ENCODE data around the gene FAM110D.

Gene FAM110D

DNA sequence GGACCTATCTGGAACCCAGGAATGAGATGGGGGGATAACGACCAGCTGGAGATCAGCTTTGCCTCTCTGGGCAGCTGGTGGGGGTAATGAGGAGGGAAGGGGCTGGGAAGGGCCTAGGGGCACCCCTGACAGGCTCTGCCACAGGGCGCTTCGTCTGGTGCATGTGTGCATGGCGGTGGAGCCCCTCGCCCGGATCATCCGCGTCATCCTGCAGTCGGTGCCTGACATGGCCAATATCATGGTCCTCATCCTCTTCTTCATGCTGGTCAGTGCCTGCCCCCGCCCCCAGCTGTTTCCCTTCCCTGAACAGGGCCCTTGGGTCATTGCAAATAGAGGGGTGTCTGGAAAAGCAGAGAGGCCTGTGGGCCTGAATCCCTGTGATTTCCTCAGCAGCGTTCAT, 38.9 kb downstream of the FAM110D start:
- no peak for DNase-seq (ENCODE audit: low read depth, low spot score)
- TF ChIP-seq, protein P1, sequence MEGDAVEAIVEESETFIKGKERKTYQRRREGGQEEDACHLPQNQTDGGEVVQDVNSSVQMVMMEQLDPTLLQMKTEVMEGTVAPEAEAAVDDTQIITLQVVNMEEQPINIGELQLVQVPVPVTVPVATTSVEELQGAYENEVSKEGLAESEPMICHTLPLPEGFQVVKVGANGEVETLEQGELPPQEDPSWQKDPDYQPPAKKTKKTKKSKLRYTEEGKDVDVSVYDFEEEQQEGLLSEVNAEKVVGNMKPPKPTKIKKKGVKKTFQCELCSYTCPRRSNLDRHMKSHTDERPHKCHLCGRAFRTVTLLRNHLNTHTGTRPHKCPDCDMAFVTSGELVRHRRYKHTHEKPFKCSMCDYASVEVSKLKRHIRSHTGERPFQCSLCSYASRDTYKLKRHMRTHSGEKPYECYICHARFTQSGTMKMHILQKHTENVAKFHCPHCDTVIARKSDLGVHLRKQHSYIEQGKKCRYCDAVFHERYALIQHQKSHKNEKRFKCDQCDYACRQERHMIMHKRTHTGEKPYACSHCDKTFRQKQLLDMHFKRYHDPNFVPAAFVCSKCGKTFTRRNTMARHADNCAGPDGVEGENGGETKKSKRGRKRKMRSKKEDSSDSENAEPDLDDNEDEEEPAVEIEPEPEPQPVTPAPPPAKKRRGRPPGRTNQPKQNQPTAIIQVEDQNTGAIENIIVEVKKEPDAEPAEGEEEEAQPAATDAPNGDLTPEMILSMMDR (IDR thresholded peaks at IDR 0.05; ENCODE audit: low read depth, low read length), result no peak
- in situ Hi-C loops (cut with HindIII; ENCODE audit: low sequenced_read_pairs), result no loop called here
- H3K4me3 ChIP-seq (ENCODE audit: low read depth, low read length), result no peak overlapping the region

DNA sequence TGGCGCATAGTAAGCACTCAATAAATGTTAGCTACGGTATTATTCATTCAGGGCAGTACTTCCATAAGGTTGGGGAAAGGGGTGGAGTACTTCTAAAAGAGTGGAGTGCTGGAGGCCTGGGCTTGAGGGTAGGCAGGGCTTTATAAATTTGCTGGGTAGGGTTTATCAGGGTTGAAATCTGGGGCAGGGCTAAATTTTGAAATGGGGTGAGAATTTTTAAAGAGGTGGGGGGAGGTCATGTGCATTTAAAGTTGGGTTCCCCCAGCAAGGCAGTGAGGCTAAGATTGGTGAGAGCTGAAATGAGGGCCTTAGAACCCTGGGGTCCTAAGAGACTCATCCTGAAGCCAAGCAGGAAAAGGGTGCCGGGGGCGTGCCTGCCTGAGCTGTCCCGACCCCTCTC, 41.5 kb downstream of the FAM110D start:
- in situ Hi-C loops (cut with HindIII; ENCODE audit: low sequenced_read_pairs), result no loop called here
- DNase-seq (ENCODE audit: low read depth, low spot score), result no peak
- TF ChIP-seq, protein P1 (IDR thresholded peaks at IDR 0.05; ENCODE audit: low read depth, low read length), result no peak
- H3K4me3 ChIP-seq (ENCODE audit: low read depth, low read length), result no peak overlapping the region

DNA sequence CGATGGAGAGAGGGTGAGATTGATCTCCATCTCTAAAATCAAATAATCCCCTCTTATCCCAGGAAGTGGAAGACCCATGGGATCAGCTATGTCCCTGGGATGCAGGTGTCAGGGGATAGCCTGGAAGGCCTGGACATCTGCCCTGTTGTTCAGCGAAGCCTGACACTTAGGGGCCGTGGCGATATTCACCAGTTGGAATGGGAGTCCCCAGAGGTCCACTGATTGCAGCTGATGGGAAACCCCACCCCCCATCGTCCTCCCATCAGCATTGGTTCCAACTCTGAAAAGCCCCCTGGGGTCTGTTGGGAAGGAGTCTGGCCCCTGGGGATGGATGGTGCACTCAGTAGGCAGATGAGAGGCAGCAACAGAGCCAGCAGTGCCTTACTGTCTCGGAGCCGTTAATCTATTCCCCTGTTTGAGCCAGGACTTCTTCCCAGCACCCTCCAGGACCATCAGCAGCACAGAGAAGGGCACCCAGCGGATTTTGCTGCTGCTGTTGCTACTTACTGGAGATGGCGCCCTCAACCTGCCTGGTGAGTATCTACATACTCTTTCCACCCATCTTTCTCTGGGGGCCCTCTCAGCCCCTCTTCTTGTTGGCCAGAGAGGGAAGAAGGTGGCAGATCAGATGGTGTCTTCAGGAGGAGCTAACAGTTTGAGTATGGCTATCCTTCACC, 44.9 kb downstream of the FAM110D start:
- no peak overlapping the region for H3K4me3 ChIP-seq (ENCODE audit: low read depth, low read length)
- DNase-seq (ENCODE audit: low read depth, low spot score), result no peak
- TF ChIP-seq, protein P1 (IDR thresholded peaks at IDR 0.05; ENCODE audit: low read depth, low read length), result no peak
- in situ Hi-C loops (cut with HindIII; ENCODE audit: low sequenced_read_pairs), result no loop called here

DNA sequence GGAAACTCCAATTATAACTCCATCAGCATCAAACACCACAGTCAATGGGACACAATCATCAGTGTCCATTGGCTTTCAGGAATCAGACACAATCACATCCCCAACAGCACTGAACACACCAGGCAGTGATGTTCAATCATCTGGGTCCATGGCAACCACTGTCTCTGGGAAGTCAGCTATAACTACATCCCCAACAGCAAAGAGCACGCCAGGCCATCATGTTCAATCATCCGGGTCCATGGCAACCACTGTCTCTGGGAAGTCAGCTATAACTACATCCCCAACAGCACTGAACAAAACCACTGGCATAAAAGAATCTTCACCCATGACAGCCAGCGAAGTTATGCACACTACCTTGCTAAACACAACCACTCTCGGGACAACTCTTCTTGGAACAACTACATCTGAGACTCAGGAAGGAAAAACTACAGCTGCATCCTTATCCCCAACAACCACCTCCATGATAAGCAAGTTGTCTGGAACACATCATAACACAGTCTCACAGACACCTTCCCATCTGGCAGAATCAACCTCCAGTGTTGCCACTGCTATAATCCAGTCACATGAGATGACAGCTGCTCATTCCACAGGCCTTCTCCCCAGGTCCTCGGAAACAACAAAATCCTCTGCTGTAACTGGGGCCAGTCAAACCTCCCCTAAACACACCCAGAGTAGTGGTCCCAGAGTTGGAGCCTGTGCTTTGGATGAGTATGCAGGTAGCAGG, 51.4 kb downstream of the FAM110D start:
- no peak overlapping the region for H3K4me3 ChIP-seq (ENCODE audit: low read depth, low read length)
- no peak for DNase-seq (ENCODE audit: low read depth, low spot score)
- in situ Hi-C loops (cut with HindIII; ENCODE audit: low sequenced_read_pairs), result no loop called here
- TF ChIP-seq, protein P1 (IDR thresholded peaks at IDR 0.05; ENCODE audit: low read depth, low read length), result no peak

DNA sequence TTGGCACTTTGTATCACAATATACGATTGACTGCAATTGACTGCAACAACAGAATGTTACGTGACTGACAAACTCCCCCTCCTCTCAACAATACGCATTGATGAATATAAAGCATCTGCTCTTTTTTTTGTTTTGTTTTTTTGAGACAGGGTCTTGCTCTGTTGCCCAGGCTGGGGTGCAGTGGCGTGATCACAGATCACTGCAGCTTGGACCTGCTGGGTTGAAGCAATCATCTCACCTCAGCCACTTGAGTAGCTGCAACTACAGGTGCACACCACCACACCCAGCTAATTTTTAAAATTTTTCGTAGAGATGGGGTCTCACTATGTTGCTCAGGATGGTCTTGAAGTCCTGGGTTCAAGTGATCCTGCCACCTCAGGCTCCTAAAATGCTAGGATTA, 53.8 kb downstream of the FAM110D start:
- TF ChIP-seq, protein P1 (IDR thresholded peaks at IDR 0.05; ENCODE audit: low read depth, low read length), result no peak
- no peak for DNase-seq (ENCODE audit: low read depth, low spot score)
- in situ Hi-C loops (cut with HindIII; ENCODE audit: low sequenced_read_pairs), result no loop called here

DNA sequence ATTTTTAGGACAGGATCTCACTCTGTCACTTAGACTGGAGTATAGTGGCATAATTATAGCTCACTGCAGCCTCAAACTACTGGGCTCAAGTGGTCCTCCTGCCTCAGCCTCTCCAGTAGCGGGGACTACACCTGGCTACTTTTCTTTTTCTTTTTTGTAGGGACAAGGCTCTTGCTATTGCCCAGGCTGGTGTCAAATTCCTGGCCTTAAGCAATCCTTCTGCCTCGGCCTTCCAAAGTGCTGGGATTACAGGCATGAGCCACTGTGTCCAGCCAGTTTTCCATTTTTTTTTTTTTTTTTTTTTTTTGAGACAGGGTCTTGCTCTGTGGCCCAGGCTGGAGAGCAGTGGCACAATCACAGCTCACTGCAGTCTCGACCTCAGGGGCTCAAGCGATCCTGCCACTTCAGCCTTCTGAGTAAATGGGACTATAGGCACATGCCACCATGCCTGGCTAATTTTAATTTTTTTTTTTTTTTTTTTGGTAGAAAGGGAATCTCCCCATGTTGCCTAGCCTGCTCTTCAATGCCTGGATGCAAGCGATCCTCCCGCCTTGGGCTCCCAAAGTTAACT, 54.5 kb downstream of the FAM110D start:
- in situ Hi-C loops (cut with HindIII; ENCODE audit: low sequenced_read_pairs), result no loop called here
- TF ChIP-seq, protein P1 (IDR thresholded peaks at IDR 0.05; ENCODE audit: low read depth, low read length), result no peak
- no peak overlapping the region for H3K4me3 ChIP-seq (ENCODE audit: low read depth, low read length)
- DNase-seq (ENCODE audit: low read depth, low spot score), result no peak

More for the DNA sequence above, 53.8 kb downstream of the FAM110D start:
- no peak overlapping the region for H3K4me3 ChIP-seq (ENCODE audit: low read depth, low read length)
